ENCODE results near the gene RIOK1.
A peak's percentile ranks its signal among the peaks of the same experiment; 100 is the strongest.
"Not testable (repeated sequence)": the region's sequence is repeated elsewhere in the genome, so short reads cannot be mapped to it uniquely, and the experiment has no call there.

Gene RIOK1

GRCh38 chr6:7389451-7390225, at the start of gene RIOK1, which contains the start of gene CAGE1:
Gene RIOK1, plus strand, starts transcription at chr6:7389808. Its CDS starts 195 bp downstream, at chr6:7390003.
Gene CAGE1, minus strand, starts transcription at chr6:7389742. Its CDS starts 2,569 bp downstream, at chr6:7387173.
- DNase-seq, result peak; percentile 97

GRCh38 chr6:7341271-7341670, 48.3 kb upstream of the RIOK1 start:
- DNase-seq, result no peak

- DNase-seq, result no peak
Observed at GRCh38 chr6:7341989-7342742, 47.4 kb upstream of the RIOK1 start.

GRCh38 chr6:7343546-7344475, 45.8 kb upstream of the RIOK1 start:
- DNase-seq, result no peak

GRCh38 chr6:7344773-7345450, 44.7 kb upstream of the RIOK1 start:
- DNase-seq, result not testable (repeated sequence)

- DNase-seq, result peak; percentile 91
Observed at GRCh38 chr6:7347551-7347997, 42.0 kb upstream of the RIOK1 start.

- DNase-seq, result not testable (repeated sequence)
Observed at GRCh38 chr6:7350591-7350990, 39.0 kb upstream of the RIOK1 start.

GRCh38 chr6:7351916-7352315, 37.7 kb upstream of the RIOK1 start:
- not testable (repeated sequence) for DNase-seq

- no peak for DNase-seq
Observed at GRCh38 chr6:7367408-7367807, 22.2 kb upstream of the RIOK1 start.

- DNase-seq, result no peak
Observed at GRCh38 chr6:7373739-7374138, 15.9 kb upstream of the RIOK1 start.

GRCh38 chr6:7377961-7378360, 11.6 kb upstream of the RIOK1 start:
- DNase-seq, result no peak

- no peak for DNase-seq
Observed at GRCh38 chr6:7378740-7379139, 10.9 kb upstream of the RIOK1 start.

- no peak for DNase-seq
Observed at GRCh38 chr6:7381092-7381491, 8.5 kb upstream of the RIOK1 start.

GRCh38 chr6:7389162-7389450, 502 bp upstream of the RIOK1 start:
- peak; percentile 86 for DNase-seq

GRCh38 chr6:7390226-7390878, 744 bp downstream of the RIOK1 start:
- DNase-seq, result peak; percentile 17

- no peak for DNase-seq
Observed at GRCh38 chr6:7391151-7391550, 1.5 kb downstream of the RIOK1 start.

GRCh38 chr6:7392402-7392801, 2.8 kb downstream of the RIOK1 start:
- no peak for DNase-seq

- no peak for DNase-seq
Observed at GRCh38 chr6:7401075-7401474, 11.5 kb downstream of the RIOK1 start.

- no peak for DNase-seq
Observed at GRCh38 chr6:7402716-7403115, 13.1 kb downstream of the RIOK1 start.

GRCh38 chr6:7404546-7404945, 14.9 kb downstream of the RIOK1 start:
- no peak for DNase-seq

GRCh38 chr6:7406743-7407142, 17.1 kb downstream of the RIOK1 start:
- no peak for DNase-seq

GRCh38 chr6:7409740-7410139, 20.1 kb downstream of the RIOK1 start:
- DNase-seq, result no peak
